HG02798 (cell line): Measurements from ENCODE around the gene KAZN.
"Not testable (repeated sequence)": the region's sequence is repeated elsewhere in the genome, so short reads cannot be mapped to it uniquely, and the experiment has no call there.

Experiments used
- ATAC-seq: cut with Tn5 transposase; IDR thresholded peaks from one replicate; pipeline ENCODE4 v1.9.1; 2021; ENCODE audit warnings: mild to moderate bottlenecking; ENCODE audit not compliant: unreplicated experiment, poor library complexity

Gene KAZN

DNA sequence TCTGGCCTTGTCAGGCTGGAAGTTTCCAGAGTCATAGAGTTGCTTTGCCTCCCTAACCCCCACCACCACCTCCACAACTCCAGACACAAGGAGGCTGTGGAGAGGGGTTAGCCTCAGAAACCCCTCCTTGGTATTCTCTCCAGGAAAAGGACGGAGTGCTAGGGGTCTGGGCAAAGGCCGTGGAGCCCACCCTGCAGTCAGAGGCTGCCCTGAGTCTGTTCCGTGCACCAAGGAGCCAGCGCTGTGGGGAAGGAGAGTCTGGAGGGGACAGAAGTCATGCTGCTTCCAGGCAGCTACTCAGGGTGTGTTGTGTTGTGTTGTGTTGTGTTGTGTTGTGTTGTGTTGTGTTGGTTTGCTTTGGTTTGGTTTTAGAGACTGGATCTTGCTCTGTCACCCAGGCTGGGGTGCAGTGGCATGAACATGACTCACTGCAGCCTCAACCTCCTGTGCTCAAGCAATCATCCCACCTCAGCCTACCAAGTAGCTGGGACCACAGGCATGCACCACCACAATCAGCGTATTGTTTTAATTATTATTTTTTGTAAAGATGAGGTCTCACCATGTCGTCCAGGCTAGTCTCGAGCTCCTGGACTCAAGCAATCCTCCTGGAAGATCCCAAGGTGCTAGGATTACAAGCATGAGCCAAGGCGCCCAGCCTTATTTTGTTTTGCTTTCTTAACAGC, 432.9 kb downstream of the KAZN start:
- no peak for ATAC-seq

DNA sequence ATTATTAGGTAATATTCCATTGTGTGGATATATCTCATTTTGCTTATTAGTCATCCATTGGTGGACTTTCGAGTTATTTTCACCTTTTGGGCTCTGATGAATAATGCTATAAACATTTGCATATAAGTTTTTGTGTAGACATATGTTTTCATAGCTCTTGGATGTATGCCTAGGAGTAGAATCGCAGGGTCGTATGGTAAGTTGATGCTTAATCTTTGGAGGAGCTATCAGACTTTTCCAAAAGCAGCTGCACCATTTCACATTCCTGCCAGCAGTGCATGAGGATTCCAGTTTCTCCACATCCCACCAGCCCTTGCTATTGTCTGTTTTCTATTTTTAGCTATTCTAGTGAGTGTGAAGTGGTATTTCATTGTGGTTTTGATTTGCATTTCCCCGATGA, 434.8 kb downstream of the KAZN start:
- no peak for ATAC-seq

DNA sequence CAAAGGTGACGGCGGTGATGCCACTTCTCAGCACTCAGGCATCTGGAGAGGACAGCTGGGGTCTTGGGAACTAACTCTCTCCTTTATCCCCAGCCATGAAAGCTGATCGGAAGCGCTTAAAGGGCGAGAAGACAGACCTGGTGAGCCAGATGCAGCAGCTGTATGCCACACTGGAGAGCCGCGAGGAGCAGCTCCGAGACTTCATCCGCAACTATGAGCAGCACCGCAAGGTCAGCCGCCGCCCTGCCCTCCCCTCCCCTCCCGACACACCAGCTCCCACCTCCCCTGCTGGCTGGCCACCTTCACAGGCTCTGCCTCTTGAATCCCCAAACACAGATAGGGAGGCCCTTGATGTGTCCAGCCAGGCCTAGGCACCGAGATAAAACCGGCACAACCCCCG, 436.2 kb downstream of the KAZN start:
- no peak for ATAC-seq

DNA sequence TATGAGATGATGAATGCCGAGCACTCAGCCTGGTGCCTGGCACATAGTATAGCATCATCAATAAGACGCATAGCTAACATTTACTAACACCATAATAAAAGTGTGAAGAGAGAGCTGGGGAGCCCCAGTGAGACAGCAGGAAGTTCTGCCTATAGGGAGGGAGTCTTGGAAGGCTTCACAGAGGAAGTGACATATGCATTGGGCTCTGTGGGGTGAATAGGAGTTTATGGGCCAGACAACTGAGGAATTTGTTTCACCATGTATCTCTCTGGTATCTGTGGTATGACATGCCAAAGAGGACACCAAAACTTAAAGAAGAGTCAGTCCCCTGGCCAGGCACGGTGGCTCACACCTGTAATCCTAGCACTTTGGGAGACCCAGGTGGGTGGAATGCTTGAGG, 436.8 kb downstream of the KAZN start:
- ATAC-seq = no peak

DNA sequence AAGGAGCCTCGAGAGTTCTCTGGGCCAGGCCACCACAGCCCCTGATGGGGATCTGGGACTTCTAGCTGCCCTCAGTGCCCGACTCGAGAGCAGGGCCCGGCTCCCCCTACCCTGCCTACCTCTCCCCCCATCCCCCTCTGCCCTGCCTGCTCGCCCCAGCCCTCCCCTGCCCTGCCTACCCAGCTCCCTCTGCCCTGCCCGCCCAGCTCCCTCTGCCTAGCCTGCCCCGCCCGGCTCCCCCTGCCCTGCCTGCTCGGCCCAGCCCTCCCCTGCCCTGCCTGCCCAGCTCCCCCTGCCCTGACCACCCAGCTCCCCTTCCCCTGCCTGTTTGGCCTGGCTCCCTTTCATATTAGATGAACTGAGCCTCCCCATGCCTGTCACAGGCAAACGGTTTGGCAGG, 437.6 kb downstream of the KAZN start:
- no peak for ATAC-seq

DNA sequence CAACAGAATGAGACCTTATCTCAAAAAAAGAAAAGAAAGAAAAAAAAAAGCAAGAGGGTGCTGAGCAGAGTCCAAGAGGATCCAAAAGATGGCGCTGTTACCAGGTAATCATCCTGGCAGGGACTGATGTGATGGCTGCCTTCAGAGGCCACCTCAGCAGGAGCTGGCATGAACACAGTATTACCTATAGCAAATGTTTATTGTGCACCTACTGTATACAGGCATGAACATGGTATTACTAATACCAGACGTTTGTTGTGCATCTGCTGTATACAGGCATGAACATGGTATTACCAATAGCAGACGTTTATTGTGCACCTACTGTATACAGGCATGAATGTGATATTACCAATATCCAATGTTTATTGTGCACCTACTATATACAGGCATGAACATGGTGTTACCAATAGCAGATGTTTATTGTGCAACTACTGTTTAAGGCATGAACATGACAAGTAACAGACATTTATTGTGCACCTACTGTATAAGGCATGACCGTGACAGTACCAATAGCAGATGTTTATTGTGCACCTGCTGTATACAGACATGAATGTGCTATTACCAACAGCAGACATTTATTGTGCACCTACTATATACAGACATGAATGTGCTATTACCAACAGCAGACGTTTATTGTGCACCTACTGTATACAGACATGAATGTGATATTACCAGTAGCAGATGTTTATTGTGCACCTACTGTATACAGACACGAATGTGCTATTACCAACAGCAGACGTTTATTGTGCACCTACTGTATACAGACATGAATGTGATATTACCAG, 439.9 kb downstream of the KAZN start:
- ATAC-seq = no peak

DNA sequence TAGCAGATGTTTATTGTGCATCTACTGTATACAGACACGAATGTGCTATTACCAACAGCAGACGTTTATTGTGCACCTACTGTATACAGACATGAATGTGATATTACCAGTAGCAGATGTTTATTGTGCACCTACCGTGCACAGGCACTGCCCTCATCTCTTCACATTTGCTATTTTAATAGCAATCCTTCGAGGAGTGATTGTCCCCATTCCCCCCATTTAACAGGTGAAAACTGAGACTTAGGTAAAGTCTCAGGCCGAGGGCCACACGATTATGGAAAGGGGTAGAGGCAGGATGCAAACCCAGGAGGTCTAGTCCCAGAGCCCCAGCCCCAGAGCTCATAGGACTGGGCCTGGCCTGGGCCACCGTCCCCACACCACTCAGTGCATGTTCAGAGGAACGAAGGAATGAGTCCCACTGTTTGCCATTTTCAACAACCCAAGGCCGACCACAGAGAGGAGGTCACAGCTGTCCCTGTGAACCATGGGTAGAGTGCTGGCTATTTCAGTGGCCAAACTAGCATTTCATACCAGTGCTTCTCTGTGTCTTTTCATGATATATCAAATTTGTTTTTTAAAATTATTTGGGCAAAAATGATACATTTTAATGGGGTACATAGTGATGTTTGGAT, 440.6 kb downstream of the KAZN start:
- ATAC-seq = no peak

DNA sequence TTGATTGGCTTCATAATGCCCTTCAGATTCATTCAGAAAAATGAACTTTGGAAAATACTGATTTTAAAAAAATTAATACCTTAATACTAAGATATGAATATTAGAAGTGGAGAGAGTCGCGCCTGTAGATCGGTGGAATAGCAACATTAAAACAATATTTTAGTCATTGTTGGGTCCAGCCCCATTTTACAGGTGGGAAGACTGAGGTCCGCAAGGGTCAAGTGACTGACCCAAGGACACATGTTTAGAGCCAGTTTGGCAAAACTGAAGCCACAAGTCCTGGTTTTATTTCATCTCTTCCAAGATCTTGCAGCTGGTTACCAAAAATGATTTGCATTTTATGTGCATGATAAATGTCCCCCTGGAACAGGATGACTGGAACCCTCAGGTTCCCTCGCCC, 441.4 kb downstream of the KAZN start:
- ATAC-seq = no peak

DNA sequence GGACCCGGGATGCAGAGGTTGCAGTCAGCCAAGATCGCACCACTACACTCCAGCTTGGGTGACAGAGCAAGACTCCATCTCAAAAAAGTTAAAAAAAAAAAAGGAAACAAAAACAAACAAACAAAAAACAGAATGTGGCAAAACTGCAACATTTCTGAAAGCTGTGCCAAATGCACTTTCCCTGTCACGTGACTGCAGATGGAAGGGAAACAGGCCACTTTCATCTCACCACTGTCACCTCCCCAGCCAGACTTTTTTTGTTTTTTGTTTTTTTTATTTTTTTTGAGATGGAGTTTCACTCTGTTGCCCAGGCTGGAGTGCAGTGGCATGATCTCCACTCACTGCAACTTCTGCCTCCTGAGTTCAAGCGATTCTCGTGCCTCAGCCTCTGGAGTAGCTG, 442.2 kb downstream of the KAZN start:
- not testable (repeated sequence) for ATAC-seq

DNA sequence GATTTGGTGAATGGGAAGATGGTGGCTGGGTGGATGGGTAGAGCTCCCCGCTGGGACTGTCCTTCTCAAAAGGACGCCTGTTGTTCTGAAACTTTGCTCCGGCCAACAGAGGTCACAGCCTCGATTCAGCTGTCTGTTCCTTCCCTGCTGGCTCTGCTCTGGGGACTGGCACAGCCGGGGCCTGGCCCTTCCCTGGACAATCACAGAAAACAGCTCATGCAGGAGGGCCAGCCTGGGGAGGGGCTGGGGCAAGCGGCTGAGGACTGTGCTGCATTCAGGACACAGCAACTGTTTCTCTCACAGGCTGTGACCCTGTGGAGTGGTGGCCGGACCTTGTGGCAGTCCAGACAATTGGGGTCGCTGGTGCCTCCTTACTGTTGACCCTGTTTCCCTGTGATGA, 444.4 kb downstream of the KAZN start:
- ATAC-seq = no peak

DNA sequence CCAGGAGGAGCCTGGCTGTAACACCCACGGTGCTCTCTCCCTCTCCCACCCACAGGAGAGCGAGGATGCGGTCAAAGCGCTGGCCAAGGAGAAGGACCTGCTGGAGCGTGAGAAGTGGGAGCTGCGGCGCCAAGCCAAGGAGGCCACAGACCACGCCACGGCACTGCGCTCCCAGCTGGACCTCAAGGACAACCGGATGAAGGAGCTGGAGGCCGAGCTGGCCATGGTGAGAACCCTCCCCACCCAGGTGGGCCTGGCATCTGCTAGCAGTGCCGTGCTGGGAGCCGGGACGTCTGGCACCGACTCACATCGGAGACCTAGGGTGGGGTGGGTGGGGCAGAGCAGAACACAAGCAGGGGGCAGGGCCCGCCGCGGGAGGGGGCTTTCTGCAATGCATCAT, 445.4 kb downstream of the KAZN start:
- no peak for ATAC-seq

DNA sequence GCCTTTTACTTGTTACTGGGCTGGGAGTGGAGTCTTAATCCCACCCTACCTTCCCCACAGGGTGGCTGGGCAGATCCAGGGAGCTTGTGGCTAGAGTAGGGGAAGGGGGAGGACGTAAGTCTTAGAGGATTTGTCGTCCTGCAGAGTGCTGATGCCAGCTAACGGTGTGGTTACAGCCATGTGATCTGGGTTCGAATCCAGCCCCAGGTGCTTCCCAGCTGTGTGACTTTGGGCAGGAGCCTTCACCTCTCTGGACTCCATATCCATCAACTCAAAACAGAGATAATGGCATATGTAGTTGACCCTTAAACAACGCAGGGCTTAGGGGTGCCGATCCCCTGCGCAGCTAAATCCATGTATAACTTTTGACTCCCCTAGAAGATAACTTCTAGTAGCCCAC, 446.6 kb downstream of the KAZN start:
- ATAC-seq = no peak

DNA sequence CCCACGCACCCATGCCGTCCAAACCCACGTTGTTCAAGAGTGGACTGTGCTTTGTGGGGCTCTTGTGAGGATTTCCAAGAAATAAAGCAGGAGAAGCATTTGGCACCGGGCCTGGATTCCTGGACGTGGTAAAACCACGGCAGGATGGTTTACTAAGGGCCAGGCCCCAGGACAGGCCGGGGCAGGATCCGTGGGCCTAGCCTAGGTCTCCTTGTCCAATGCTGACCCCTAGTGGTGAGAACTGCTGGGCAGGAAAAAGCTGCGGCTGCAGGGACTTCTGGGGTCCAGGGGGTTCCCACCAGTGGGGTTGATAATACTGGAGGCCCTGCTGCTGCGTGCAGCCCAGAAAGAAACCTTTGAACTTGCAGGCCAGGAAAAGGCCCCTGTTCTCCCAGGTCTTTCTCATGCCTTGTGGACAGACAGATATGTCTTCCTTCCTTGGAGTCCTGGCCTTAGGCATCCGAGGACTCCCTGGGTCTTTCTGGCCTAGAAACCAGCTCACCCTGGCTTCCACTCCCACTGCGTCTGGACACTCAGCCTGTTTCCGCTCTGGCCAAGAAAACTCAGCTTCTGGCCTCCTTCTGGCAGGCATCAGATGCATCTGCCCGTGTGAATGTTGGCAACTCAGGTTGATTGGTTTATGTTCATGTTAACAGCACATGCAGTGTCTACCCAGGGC, 448.1 kb downstream of the KAZN start:
- no peak for ATAC-seq

DNA sequence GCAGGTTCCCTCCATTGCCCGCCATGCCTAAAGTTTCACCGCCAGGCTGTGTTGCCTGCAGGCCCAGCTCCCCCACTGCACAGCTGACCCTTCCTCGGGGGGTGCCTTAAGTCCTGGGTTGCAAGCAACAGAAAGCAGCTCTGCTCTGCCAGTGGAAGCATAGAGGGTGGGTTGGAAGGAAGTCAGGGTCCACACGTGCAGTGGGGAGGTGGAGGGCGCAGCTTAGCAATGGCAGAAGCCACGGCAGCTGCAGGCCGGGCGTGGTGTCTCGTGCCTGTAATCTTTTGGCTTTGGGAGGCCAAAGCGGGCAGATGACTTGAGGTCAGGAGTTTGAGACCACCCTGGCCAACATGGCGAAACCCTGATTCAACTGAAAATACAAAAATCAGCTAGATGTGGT, 448.8 kb downstream of the KAZN start:
- ATAC-seq = no peak

DNA sequence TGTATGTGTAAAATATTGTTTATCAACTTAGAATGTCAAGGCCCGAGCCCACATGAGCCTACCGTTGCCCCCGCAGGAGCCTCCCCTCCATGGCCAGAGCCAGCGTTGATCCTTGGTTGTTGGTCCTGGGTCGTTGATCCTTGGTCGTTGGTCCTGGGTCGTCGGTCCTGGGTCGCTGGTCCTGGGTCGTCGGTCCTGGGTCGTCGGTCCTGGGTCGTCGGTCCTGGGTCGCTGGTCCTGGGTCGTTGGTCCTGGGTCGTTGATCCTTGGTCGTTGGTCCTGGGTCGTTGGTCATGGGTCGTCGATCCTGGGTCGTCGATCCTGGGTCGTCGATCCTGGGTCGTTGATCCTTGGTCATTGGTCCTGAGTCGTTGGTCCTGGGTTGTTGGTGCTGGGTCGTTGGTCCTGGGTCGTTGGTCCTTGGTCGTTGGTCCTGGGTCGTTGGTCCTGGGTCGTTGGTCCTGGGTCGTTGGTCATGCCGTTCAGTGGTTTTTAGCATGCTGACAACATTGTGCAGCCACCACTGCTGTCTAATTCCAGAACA, 450.0 kb downstream of the KAZN start:
- ATAC-seq = no peak

DNA sequence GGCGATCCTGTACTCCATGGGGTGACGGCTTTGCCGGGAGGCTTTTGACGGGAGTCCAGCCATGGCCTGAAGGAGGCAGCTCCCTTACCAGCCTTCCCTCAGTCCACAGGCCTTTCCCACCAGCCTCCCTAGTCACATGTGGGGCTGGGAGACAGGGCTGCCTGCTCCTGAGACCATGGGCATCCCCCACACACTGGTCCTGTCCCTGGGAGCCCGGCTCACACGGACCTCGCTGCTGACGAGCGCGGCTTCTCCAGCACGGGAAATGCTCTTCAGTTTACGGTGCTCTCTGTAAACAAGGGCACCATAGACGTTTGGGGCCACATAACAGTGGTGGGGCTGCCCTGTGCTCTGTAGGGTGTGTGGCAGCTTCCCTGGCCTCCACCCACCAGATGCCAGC, 450.6 kb downstream of the KAZN start:
- ATAC-seq = no peak

DNA sequence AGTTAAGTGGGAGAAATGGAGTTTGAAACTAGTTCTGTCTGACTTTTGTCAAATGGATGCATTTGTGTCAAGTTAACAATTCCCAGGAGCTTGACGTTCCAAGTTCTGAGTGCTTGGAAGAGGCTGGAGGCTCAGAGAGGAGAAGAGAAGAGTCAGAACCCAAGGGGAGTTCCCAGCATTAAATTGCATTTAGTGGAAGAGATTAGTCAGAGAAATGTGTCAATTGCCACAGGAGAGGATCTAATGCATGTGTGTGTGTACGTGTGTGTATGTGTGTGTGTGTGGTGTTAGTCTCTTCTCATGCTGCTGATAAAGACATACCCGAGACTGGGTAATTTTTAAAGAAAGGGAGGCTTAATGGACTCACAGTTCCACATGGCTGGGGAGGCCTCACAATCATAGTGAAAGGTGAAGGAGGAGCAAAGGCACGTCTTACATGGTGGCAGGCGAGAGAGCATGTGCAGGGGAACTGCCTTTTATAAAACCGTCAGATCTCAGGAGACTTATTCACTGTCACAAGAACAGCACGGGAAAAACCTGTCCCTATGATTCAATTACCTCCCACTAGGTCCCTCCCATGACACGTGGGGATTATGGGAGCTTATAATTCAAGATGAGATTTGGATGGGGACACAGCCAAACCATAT, 453.5 kb downstream of the KAZN start:
- no peak for ATAC-seq

DNA sequence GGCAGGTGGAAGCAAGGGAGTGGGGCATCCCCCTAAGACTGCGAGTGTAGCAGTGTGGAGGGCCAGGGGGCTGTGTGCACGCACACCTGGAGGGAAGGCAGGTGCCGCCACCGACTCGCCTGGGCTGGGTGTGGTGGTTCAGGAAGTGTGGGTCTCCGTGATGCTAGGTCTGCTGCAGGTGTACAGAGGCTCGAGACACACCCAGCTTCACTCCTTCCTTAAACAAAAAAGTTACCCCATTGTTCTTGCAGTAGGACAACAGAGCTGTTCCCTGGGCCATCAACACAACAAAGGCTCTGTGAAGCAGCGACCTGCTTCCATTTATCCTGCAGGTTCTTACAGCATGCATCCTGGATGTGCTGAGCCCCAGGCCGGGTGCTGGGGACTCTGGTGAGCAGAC, 454.7 kb downstream of the KAZN start:
- ATAC-seq = no peak

DNA sequence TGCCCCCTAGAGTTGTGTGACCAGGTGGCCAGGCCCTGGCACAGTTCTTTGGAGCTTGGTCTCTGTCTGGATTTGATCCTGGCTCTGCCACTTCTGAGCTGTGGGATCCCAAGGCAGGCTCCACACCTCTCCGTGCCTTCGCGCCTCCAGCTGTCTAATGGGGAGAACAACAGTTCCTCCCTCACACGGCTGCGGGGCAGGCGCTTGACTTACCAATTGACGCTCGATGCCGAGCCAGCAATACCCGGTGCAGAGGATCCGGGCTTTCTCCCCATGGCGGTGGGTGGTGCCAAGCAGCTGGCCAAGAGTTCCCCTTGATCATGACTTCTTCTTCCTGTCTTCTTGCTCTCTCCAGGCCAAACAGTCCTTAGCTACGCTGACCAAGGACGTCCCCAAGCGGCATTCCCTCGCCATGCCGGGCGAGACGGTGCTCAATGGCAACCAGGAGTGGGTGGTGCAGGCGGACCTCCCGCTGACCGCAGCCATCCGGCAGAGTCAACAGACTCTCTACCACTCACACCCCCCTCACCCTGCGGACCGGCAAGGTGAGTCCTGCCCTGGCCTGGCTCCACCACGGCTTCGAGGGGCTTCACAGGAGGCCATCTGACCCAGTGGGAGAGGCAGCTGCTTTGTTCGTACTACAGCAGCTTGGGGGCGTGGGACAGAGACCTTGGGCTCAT, 457.4 kb downstream of the KAZN start:
- ATAC-seq = no peak
